DMS79 treated with DMSO at 0.1 percent for 48 hours (cell line): ENCODE results near the gene RIC1.
"Not testable (repeated sequence)": the region's sequence is repeated elsewhere in the genome, so short reads cannot be mapped to it uniquely, and the experiment has no call there.

Experiments used
- DNase-seq: peaks from one replicate; lab custom pipeline; 2025; lab: John Stamatoyannopoulos, UW

RIC1 gene

DNA sequence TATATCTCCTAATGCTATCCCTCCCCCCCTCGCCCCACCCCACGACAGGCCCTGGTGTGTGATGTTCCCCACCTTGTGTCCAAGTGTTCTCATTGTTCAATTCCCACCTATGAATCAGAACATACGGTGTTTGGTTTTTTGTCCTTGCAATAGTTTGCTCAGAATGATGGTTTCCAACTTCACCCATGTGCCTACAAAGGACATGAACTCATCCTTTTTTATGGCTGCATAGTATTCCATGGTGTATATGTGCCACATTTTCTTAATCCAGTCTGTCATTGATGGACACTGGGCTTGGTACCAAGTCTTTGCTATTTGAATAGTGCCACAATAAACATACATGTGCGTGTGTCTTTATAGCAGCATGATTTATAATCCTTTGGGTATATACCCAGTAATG lies 93.8 kb downstream of the RIC1 start:
- DNase-seq, result not testable (repeated sequence)

DNA sequence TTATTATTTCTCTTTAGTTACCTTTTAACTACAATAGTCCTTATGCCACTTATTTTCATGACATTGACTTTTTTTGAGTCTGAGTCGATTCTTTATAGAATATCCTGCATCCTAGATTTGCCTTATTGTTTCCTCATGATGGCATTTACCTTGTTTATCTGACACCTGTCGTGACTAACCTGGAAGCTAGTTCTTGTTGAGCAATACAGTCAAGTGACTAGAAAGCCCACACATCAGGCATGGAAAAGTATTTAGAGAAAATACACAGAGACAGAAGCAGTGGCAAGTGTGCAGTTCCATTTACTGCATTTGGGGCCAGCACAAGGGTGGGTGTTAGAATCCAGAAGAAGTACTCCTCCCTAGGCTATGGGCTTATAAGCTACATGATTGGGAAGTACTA lies 106.2 kb downstream of the RIC1 start:
- no peak for DNase-seq

- no peak for DNase-seq
Measured at GRCh38 chr9:5736563-5737346, 107.8 kb downstream of the RIC1 start.

DNA sequence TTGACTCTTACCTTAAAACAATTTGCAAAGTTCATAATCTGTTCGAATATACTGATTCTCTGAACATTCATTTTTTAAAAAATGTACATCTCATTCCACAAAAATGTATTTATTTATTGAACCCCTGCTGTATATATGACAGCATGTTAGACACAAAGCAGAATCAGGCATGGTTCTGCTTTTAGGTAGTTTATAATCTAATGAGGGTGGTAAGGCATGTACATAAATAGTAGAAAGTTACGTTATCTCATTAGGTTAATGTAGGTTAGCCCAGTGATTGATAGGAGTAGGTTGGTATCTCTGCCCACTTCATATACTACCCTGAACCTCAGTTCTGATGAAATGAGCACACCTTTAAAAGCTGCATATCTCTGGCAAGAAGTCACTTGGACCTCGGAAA lies 114.2 kb downstream of the RIC1 start:
- DNase-seq, result no peak

DNA sequence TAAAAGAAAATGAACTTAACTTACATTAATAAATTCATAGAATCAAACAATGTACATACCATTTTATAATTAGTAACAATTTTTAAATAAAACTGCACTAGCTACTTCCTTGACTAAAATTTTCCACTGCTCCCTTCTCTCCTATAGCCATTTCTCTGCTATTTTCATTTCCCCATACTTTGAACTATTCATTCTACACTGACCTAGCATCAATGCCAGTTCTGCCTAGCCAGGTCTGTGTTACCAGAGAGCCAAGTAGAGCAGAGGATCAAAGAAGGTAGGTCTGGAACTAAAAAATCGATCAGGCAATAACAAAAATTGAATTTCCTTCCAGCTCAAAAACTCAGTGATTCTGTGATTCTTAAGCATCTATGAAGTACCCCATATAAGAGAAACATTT lies 119.5 kb downstream of the RIC1 start:
- no peak for DNase-seq

- no peak for DNase-seq
Measured at GRCh38 chr9:5749306-5749705, 120.4 kb downstream of the RIC1 start.

DNA sequence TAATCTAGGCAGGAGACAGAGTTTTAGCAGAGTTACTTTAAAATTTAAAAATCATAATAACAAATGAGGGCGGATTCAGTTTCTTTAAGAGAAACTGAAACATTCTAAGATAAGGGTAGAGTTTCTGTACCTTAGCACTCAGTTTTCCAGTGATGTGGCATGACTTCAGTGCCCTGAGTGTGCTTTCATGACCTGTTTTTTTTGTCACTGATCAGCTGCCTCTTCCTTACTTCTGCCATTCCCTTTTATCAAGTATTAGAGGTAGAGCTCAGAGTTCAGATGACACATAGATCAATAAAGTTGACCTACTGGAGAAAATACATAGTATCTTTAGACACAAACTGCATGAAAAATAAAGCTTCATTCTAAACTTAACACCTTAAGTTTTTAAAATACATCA lies 121.7 kb downstream of the RIC1 start:
- no peak for DNase-seq

DNA sequence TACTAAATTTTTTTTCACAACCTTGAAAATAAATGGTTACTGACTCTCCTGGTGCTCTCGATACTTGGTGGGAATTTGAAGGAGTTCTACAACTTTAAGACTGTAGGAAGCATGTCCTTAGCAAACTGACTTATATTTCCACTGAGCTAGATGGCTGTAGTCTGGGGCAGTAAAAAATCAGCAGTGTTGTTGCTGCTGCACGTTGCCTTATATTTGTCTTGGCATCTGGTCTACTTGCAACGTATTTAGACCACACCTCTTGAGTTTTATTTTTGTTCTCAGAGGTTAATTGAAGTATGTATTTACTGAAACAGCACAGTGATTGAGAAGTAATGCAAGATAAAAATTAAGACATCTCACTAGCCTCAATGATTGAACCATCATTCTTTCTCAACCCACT lies 127.7 kb downstream of the RIC1 start:
- DNase-seq, result no peak

DNA sequence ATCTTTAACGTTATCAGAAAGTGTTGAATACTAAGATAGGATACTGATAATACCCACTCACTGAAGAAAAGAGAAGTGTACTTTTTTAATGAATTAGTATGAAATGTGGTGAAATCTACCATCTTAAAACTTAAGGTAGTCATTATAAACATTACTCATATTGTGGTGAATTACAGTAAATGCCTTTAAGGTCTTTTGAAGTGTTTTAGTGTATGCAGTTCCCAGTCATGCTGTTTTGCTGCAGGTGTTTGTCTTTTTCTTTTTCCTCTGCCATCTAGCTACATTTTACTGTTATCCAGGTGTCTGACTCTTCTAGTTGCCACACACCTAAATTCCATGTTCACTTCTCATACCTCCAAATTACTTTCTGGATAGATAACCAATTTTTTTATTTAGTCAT lies 131.4 kb downstream of the RIC1 start:
- DNase-seq, result no peak

GRCh38 chr9:5762421-5762820 lies 133.5 kb downstream of the RIC1 start:
- DNase-seq, result no peak

DNA sequence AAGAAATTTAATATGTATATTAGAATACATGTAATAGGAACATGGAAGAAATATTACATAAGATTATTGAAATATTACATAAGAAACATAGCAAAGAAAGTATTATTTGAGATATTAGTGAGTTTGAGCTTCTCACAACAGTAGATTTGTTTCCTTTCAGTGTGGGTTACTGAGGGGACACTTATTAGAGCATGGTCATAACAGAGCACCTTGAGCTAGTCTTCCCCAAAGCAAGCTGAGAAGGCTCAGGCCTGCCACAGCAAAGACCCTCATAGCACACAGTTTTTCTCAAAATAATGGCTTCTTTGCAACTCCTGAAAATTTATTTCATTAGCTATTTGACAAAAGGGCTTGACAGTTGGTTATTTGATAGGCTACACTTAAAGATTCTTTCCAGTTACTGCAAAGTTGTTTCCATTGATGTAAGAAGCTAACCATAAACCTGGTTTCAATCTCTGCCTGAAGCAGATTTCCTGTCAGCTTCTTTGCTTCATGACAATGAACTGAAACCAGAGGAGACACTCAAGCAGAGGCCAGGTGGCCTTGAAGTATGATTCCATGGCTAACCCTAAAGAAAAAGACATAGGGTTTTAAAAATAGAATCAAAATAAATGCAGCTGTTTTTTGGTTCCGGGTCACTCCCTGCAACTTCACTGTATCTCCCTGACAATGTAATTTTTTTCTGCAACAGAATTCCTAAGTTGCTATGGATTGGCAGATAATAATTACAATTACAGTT lies 135.4 kb downstream of the RIC1 start:
- DNase-seq, result no peak

- DNase-seq, result no peak
Measured at GRCh38 chr9:5767968-5768932, 139.3 kb downstream of the RIC1 start.

- DNase-seq, result no peak
Measured at GRCh38 chr9:5773324-5773999, 144.6 kb downstream of the RIC1 start.

GRCh38 chr9:5778805-5779204 lies 149.9 kb downstream of the RIC1 start:
- DNase-seq, result no peak

- not testable (repeated sequence) for DNase-seq
Measured at GRCh38 chr9:5779705-5780218, 150.9 kb downstream of the RIC1 start.

- DNase-seq, result not testable (repeated sequence)
Measured at GRCh38 chr9:5783420-5783819, 154.5 kb downstream of the RIC1 start.

DNA sequence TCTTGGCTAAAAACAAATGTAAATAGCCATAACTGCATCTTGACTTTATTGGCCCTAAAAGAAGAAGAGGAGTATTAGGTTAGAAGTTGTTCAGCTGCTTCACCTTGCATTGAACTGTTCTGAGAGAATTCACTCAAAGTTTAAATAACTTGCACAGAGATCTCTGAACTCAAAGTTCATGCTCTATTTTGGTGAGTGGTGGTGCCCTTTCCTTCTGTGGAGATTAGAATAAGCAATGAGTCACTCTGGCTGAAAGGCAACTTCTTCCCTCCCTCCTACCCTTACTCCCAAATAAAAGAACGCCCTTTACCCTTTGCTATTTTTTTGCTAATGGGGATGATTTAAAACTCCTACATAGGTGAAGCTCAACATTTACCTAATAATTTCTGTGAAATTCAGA lies 155.1 kb downstream of the RIC1 start:
- no peak for DNase-seq

GRCh38 chr9:5784526-5785315 lies 155.8 kb downstream of the RIC1 start:
- DNase-seq, result no peak

- DNase-seq, result no peak
Measured at GRCh38 chr9:5786370-5787127, 157.6 kb downstream of the RIC1 start.

- no peak for DNase-seq
Measured at GRCh38 chr9:5787220-5787619, 158.3 kb downstream of the RIC1 start.
